ENCODE data around the gene SRA1. TPM values are rescaled to one million over a fixed set of nuclear protein-coding genes. Genes with fewer than 3 reads are reported as not detected.

SRA1 gene
- total and polyA plus RNA-seq, 2 of the 8 experiments (the other 6 are each of a cell fraction or from before 2014, with no cell fraction given): 27.4 to 39.4 TPM

DNA sequence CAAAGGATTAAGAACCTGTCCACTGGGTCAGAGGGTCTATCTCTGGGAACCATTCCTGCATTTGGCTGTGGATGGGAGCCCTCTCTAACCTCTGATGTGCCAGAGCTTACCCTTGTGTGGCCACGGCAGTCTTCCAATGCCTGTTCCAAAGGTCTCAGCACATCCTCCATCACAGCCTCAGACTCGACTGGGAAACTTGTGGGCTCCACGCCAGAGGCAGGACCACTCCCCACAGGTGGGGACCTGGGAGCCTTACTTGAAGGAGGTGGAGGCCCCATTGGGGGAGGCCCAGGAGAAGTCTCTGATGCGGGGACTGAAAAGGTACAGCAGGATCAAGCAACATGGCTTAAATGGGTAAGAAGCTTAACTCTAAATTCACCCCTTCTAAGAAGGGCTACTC lies 5.4 kb downstream of the SRA1 start (continued):
- TF ChIP-seq FOSL1 (IDR thresholded peaks at IDR 0.05; ENCODE audit: insufficient read depth, low read depth, low read length) (no peak), CHD2 (IDR thresholded peaks at IDR 0.05; ENCODE audit: low read length) (no peak)
- TF ChIP-seq, protein P1, sequence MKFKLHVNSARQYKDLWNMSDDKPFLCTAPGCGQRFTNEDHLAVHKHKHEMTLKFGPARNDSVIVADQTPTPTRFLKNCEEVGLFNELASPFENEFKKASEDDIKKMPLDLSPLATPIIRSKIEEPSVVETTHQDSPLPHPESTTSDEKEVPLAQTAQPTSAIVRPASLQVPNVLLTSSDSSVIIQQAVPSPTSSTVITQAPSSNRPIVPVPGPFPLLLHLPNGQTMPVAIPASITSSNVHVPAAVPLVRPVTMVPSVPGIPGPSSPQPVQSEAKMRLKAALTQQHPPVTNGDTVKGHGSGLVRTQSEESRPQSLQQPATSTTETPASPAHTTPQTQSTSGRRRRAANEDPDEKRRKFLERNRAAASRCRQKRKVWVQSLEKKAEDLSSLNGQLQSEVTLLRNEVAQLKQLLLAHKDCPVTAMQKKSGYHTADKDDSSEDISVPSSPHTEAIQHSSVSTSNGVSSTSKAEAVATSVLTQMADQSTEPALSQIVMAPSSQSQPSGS (IDR thresholded peaks at IDR 0.05; ENCODE audit: low read length): no peak

All from H1 (cell line).